ENCODE results near the gene STUB1.

STUB1 gene

GRCh38 chr16:667780-668518 is 12.3 kb upstream of the STUB1 start, which contains the start of gene RHOT2:
Gene RHOT2, plus strand, starts transcription at chr16:668132. Its CDS starts 68 bp downstream, at chr16:668200.
- DNase-seq, result peak; percentile 96

DNA sequence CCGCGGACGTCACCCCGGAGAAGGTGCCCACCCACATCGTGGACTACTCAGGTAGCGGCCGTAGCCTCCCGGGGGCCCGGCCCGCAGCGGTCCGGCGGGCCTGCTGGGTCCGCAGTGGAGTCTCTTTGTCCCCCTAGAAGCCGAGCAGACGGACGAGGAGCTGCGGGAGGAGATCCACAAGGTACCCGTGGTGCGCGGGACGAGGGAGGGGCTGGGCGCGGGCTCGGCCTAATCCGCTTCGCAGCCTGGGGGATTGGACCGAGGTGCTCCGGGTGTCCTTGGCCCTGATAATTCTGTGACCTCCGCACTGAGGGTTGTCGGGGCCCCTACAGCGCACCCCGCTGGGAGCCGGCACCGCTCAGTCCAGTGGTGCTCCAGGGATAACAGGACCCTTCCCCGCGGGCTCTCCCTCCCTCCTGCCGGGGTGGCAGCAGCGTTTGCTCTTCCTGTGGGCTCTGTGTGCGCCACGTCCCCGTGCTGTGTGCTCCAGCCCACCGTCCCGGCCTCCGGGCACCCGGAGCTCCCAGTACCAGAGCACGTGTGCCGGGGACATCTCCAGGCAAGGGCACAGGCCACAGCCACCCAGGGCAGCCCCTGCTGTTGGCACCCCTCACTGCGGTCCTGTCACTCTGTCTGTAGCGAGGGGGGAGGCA is 11.6 kb upstream of the STUB1 start:
- DNase-seq, result peak; percentile 49

DNA sequence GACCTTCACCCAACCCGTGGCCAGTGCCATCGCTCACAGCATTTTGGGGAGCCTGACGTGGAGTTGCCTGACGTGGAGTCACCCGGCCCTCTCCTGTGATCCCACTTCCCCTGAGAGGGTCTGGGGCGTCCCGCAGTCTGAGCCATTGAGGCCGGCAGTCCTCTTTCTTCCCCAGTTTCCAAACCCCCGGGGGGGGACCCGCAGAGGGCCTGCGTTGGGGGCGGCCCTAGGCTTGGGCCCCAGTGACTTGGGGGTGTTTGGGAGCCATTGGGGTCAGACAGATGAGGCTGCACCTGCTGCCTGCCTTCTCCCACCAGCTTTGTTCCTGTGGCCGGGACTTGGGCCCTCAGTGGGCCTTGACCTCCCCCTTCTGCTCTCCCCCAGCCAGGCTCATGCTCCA is 10.5 kb upstream of the STUB1 start:
- no peak for DNase-seq

- no peak for DNase-seq
These were observed 9.5 kb upstream of the STUB1 start for GRCh38 chr16:670485-671352.

DNA sequence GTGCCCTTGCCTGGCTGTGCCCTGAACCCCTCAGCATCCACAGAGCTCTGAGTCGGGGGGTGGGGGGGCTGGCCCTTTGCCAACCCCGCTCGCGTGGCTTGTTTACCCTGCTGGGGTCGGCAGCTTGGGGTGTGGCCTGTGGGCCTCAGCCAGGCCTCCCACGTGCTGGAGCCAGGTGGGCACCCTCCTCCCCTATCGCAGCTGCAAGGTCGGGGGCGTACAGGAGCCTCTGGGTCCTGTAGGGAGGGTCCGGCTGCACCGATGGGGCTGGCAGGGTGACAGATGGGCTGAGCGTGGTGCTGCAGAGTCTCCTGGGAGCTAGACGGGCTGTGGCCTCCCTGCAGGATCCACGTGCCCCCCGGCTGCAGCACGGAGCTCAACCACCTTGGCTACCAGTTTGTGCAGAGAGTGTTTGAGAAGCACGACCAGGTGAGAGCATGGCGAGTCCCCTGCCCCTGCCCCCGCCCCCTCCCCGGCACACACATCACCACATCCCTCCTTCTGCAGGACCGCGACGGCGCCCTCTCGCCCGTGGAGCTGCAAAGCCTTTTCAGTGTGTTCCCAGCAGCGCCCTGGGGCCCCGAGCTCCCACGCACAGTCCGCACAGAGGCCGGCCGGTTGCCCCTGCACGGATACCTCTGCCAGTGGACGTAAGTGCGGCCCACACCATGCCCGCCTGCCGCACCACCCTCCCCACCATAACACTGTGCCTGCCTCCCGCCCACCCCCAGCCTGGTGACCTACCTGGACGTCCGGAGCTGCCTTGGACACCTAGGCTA is 8.7 kb upstream of the STUB1 start:
- DNase-seq, result no peak

DNA sequence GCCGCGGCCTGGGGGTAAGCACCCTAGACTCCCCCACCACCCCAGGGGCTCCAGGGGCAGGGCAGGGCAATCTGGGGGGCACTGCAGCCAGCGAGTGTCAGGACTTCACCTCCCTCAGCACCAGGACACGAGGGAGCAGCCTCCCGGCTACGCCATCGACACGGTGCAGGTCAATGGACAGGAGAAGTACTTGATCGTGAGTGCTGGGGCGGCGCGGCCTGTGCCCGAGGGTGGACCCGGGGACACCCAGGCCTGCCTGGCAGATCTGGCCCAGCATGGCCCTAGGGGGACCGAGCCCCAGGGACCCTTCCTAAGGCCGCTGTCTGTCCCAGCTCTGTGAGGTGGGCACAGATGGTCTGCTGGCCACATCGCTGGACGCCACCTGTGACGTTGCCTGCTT is 7.8 kb upstream of the STUB1 start:
- DNase-seq, result no peak

- no peak for DNase-seq
These were observed 7.4 kb upstream of the STUB1 start for GRCh38 chr16:672851-673250.

GRCh38 chr16:673399-673991 is 6.7 kb upstream of the STUB1 start:
- no peak for DNase-seq

- no peak for DNase-seq
These were observed 5.9 kb upstream of the STUB1 start for GRCh38 chr16:674214-674881.

DNA sequence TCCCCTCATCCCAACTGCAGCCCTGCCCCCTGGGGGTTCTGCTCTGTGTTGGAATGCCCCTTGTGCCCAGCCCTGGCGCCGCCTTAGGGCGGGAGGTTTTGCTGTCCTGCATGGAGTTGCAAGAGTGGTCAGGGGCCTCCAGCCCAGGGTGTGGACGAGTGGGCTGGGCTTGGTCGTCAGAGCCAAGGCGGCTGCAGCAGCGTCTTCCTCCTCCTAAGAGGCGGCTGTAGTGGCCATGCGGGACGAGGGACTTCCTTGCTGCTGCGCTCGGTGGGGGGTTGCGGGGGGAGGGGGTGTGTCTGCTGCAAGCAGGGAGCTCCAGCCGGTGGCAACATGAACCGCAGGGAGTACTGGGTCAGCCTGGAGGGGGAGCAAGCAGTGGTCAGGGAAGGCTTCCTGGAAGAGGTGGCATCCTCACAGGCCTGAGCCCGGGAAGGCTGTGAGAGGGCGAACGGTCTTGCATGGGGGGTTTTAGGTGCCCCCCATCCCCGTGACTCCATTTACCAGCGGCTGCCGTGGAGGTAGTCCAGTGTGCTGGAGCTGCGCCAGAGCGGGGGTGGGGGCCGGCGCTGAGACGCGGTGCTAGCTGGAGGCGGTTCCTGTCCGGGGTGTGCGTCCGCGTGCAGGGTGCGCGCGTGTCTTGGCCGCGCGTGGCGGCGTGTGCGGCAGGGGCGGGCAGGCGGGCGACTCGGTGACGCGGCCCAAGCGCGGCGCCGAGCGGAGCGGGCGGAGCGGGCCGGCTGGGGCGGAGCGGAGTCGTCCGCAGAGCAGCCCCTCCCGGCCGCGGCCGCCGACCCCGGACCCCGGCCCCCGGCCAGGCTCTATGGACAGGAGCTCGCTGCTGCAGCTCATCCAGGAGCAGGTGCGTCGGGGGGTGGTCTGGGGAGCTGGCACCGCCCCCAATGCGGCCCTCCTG is 5.0 kb upstream of the STUB1 start, which contains the start of gene RHBDL1:
Gene RHBDL1, plus strand, starts transcription at position 704 of the 916 bp plus-strand sequence. Its CDS starts 120 bp downstream, at position 824.
- DNase-seq, result peak; percentile 47

DNA sequence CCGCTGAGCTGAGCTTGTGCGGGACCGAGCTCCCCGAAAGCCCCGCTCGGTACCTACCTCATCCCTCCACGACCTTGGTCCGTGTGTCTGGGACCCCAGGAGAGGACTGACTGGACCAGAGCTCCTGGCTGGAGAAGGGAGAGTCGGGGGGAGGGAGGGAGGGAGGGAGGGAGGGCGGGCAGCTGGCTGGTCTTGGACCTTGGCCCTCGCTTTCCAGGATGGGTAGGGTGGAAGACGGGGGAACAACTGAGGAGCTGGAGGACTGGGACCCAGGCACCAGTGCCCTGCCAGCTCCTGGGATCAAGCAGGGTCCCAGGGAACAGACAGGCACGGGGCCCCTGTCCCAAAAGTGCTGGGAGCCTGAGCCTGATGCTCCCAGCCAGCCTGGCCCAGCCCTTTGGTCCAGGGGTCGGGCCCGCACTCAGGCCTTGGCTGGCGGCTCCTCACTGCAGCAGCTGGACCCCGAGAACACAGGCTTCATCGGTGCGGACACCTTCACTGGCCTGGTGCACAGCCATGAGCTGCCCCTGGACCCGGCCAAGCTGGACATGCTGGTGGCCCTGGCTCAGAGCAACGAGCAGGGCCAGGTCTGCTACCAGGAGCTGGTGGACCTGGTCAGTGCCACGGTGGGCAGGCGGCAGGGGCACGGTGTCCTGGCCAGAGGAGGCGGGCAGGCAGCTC is 4.2 kb upstream of the STUB1 start:
- no peak for DNase-seq

- DNase-seq, result no peak
These were observed 3.7 kb upstream of the STUB1 start for GRCh38 chr16:676565-676902.

GRCh38 chr16:676913-677312 is 3.3 kb upstream of the STUB1 start:
- DNase-seq, result no peak

- DNase-seq, result no peak
These were observed 2.7 kb upstream of the STUB1 start for GRCh38 chr16:677316-678190.

DNA sequence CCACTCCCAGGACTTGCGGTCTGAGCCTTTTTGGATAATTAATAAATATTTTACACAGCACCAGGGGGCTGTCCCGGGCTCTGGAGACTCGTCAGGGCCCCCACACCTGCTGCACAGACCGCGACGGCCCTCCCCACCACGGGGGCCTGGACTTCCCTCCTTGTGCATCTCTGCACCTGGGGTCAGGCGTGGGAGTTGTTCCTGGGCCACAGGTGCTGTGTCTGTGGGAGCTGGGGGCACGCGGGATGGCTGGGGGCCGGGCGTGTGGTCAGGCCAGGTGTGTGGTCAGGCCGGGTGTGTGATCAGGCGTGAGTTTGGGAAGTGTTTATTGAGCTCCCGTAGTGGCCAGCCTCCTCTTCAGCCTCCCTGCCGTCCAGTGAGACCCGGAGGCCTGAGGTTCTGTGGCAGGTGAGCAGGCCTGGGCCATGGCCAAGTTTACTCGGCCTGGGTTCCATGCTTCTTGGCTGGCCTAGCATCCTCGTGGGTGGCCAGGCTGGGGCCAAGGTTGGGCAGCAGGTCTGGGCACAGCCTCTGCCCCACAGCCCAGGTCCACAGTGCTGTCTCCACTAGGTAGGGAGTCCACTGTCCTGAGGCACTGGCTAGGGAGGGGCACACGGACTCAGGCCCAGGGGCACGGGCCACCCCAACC is 1.9 kb upstream of the STUB1 start:
- DNase-seq, result no peak

DNA sequence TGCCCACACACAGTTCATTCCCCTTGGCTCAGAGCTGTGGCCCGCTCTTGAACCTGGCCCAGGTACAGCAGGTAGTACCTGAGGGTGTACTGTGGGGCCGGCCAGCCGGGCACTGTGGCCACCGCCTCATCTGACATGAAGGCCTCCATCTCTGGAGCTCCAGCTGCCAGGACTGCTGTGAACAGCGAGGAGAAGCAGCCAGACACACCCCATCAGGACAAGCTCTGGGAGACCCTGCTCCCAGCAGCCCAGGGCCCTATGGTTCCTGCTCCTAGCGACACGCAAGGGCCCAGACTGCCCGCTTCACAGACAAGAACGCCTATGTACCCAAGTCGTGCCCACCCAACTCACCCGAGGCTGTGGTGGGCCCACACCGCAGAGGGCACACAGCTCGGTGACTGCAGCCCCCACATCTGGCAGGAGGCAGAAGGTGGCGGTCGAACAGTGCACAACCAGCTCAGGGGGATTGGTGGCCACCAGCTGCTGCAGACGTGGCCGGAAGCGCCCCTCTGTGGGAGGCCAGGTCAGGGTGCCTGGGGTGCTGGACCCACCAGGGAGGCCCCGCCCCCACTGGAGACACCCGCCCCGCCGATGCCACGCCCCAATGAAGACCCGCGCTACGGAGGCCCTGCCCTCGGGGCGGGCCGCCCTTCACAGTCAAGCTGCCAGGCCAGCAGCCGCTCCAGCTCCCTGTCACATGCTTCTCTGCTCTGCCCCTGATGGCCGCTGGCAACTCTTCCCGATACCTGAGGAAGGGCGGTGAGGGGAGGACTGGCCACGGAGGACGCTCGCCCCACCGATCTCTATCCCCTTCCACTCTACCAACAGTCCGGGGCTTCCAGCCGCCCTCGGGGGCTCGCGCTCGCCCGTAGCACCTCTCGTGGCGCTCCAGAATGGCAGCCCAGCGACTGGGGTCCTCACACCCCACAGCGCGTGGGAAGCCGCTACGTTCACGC is 1.1 kb upstream of the STUB1 start:
- peak; percentile 90 for DNase-seq

DNA sequence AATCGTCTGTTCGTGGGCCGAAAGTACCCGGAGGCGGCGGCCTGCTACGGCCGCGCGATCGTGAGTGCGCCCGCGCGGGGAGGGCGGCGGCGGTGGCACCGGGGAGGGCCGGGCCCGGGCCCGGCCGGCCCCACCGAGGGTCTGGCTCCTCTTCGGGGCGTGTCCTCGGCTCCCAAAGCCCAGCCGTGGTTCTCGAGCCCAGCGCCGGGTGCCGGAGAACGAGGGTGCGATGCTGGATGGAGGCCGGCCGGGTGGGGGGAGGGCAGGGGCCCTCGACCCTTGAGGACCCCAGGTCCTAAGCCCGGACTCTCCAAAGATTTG is 375 bp downstream of the STUB1 start:
- DNase-seq, result no peak
